ENCODE results near the gene C20orf144. TPM values are rescaled to one million over a fixed set of nuclear protein-coding genes. Genes with fewer than 3 reads are reported as not detected.

Gene C20orf144
- total RNA-seq, 4 donors from 2014 or later: 0.23 TPM; not detected in 3

DNA sequence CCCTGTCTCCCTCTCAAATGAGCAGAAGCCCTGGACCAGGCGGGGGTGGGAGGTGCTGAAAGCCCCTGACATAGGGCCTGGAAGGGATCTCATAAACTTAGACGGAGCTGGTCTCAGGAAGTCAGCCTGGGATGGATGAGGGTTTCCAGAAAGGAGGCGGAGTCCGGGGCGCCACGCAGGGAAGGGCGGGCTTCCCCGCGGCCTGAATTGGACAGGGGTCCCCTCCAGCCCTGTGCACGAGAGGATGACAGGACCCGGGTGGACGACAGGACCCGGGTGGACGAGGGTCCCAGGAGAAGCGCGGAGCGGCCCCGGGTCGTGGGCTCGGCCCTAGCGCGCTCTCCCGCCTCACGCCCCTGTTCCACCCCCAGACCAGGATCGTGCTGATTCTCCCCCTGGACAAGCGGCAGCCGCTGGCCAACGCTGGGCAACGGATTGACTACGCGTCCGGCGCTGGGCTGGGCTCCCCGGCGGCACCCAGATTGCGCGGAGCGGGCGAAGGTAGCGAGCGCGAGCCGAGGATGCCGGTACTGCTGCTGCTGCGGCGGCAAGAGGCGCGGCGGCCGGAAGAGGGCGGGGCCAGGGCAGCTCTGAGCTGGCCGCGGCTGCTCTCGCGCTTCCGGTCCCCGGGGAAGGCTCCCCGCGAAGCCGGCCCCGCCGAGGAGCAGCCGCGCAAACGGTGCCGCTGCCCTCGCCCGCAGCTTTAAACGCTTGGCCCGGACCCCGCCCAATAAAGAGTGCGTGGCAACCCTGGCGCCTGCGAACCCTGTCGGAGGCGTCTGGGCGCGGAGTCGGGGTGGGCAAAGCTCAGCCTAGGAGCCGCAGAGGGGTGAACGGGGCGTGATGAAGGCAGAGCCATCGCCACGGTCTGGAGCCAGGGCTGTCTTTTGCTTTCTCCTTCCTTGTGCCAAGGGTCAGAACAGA is 1.3 kb downstream of the C20orf144 start:
- peak in 2 of 3 experiments; percentile 7 to 14 for TF ChIP-seq CTCF (IDR thresholded peaks at IDR 0.05)
- peak; percentile 60 to 85 for TF ChIP-seq POLR2AphosphoS5 (IDR thresholded peaks at IDR 0.05)
- TF ChIP-seq POLR2A (IDR thresholded peaks at IDR 0.05; ENCODE audit: low read depth): peak; percentile 35
- no peak for TF ChIP-seq EP300 (IDR thresholded peaks at IDR 0.05)
- intact Hi-C loops (cut with DNase I): no loop called here
- no peaks in the 10 kb centered on the region for H3K27me3 ChIP-seq
- no peak for DNase-seq (ENCODE audit: extremely low spot score)
- H3K36me3 ChIP-seq: peaks cover 0 to 23% (median 19%) of the 10 kb centered on the region in 4 donors
- peak overlapping the region; percentile 75 to 94 (median 82) for H3K4me3 ChIP-seq
- peaks cover 40 to 53% (median 49%) of the 10 kb centered on the region in 4 donors for H3K4me1 ChIP-seq
- H3K9me3 ChIP-seq: no peaks in the 10 kb centered on the region
- H3K27ac ChIP-seq (replicated peaks in 1 of 4): peak overlapping the region; percentile 87 to 96 (median 92)
- 0% methylated on average over 11 of the region's 84 CpGs for WGBS

DNA sequence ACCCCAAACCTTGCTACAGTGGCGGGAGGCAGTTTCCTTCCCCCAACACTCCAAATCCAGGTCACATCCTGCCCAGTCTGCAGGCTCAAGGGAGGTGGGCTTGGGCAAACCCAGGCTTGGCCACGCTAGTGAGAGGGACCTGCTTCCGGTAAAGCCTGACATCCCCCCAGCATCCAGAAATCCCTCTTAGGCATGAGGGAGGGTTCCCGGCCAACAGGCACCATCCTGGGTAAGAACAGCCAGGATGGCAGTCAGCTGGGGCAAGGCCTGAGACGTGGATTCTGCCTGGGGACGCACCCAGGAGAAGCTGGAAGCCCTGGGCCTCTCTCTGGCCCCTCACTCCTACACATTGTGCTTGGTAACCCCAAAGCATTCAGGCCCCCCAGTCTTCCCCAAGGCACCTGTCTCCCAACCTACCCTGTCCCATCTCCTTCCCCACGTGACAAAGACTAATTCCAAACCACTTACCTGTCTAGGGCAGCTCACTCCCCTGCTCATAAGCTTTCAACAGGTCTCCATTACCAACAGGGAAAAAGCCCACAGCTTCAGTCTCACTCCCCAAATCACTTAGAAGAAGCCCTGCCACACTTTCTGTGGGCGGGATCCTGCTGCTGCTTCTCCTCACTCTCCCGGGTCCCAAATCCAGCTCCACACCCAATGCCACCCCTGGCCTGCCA is 2.1 kb downstream of the C20orf144 start:
- TF ChIP-seq POLR2A (IDR thresholded peaks at IDR 0.05; ENCODE audit: low read depth) (no peak), POLR2AphosphoS5 (IDR thresholded peaks at IDR 0.05) (no peak)
- H3K4me1 ChIP-seq: peaks cover 40 to 57% (median 51%) of the 10 kb centered on the region in 4 donors
- intact Hi-C loops (cut with DNase I): no loop called here

DNA sequence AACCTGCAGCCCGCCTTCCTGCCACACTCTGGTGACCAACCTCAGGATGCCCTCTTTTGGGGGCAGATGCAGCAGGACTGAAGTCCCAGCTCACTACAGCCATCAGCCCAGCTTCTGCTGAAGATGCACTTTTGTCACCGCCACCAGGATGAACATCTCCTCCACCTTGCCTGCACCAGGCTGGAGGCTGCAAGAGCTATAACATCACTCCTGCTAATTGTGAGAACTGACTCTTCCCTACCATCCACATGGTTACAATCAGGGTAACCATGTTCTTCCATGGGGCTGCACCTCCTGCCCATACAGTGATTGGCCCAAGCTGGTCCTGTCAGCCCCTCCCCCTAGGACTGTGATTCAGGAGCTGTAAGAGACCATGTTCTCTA is 2.6 kb downstream of the C20orf144 start:
- whole genome bisulfite sequencing: 100% methylated on average over 2 of the region's 2 CpGs
- no peaks in the 10 kb centered on the region for H3K27me3 ChIP-seq
- no peak for DNase-seq (ENCODE audit: extremely low spot score)

More for the DNA sequence above, 2.1 kb downstream of the C20orf144 start:
- DNase-seq (ENCODE audit: extremely low spot score): no peak
- peak overlapping the region; percentile 75 to 94 (median 82) for H3K4me3 ChIP-seq
- H3K36me3 ChIP-seq: peaks cover 0 to 21% (median 18%) of the 10 kb centered on the region in 4 donors
- 68% methylated on average over 4 of the region's 9 CpGs for WGBS
- H3K9me3 ChIP-seq: no peaks in the 10 kb centered on the region
- H3K27ac ChIP-seq (replicated peaks in 1 of 4): peak overlapping the region; percentile 87 to 96 (median 92)
- no peaks in the 10 kb centered on the region for H3K27me3 ChIP-seq

DNA sequence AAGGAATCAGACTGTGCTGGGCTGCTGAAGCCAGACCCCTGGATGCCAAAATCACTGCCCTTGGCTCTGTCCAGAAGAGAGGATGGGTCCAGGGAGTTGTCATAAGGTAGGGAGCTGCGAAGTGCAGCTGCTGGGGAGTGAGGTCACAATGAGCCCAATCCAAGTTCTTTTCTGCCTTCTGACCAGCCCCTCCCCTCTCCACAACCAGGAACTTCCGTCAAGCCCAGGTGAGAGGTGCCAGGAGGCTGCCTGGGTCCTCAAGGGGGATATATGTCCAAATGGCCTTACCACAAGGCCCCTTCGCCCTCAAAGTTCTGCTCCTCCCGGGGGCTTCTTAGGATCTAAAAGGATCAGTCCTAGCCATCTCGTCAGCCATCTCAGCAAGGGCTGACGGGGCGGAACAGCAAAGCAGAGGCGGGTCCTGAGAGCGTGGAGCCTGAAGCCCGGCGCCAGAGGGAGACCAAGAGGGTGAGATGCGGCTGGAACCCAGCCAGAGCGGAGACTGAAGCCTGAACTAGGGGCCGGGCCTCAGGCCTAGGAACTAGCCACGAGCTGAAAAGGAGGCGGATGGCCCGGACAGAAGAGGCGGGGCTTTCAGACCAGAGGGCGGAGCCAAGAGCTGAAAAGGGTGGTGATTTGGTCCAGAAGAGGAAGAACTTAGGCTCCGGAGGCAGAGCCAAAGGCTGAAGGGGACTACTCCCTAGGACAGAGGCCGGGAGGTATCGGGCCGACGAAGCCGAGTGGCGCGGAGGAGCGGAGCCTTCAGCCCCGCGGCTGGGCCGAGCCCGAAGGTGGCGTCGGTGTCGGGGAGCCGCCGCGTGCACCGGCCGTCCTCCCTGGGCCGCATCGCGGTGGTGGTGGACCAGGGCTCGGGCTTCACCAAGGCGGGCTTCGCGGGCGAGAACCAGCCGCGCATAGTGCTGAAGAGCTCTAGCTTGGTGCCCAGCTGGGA is 4.4 kb downstream of the C20orf144 start, which contains the start of gene ACTL10:
Gene ACTL10, plus strand, starts transcription at position 651 of the 952 bp plus-strand sequence. CDS start 555 bp downstream, outside the sequence.
- Histone ChIP-seq H3K27ac (replicated peaks in 1 of 4) (peak within 1 kb of the TSS; percentile 85 to 95 (median 92)), H3K9me3 (no peaks in the 10 kb centered on the region), H3K36me3 (peaks cover 0 to 30% (median 23%) of the 10 kb centered on the region in 4 donors), H3K27me3 (no peaks in the 10 kb centered on the region), H3K4me3 (peak within 1 kb of the TSS; percentile 58 to 71 (median 70)), H3K4me1 (peaks cover 40 to 63% (median 51%) of the 10 kb centered on the region in 4 donors)
- peak; percentile 99 for DNase-seq (ENCODE audit: extremely low spot score)
- intact Hi-C loops (cut with DNase I): no loop called here
- TF ChIP-seq POLR2AphosphoS5 (IDR thresholded peaks at IDR 0.05): peak; percentile 94 to 95
- TF ChIP-seq POLR2A (IDR thresholded peaks at IDR 0.05; ENCODE audit: low read depth): peak; percentile 49
- peak in 2 of 3 experiments; percentile 36 to 44 for TF ChIP-seq CTCF (IDR thresholded peaks at IDR 0.05)
- TF ChIP-seq EP300 (IDR thresholded peaks at IDR 0.05): no peak
- WGBS: 1% methylated on average over 22 of the region's 50 CpGs

More for the DNA sequence above, 2.6 kb downstream of the C20orf144 start:
- Histone ChIP-seq H3K4me3 (no peak overlapping the region), H3K4me1 (peaks cover 40 to 57% (median 51%) of the 10 kb centered on the region in 4 donors), H3K36me3 (peaks cover 0 to 21% (median 17%) of the 10 kb centered on the region in 4 donors), H3K27ac (replicated peaks in 1 of 4) (peak overlapping the region in 2 of 4 donors; percentile 92 to 93), H3K9me3 (no peaks in the 10 kb centered on the region)
- intact Hi-C loops (cut with DNase I): no loop called here
- TF ChIP-seq CTCF (IDR thresholded peaks at IDR 0.05): no peak
- TF ChIP-seq POLR2A (IDR thresholded peaks at IDR 0.05; ENCODE audit: low read depth): no peak
- no peak for TF ChIP-seq POLR2AphosphoS5 (IDR thresholded peaks at IDR 0.05)
- no peak for TF ChIP-seq EP300 (IDR thresholded peaks at IDR 0.05)

All from esophagus muscularis mucosa (tissue), 4 donors.